H54 (cell line): Measurements from ENCODE around the gene PABPC1L2B.
"Not testable (repeated sequence)": the region's sequence is repeated elsewhere in the genome, so short reads cannot be mapped to it uniquely, and the experiment has no call there.

ENCODE experiments used
- DNase-seq: peaks from one replicate; pipeline ENCODE4 v3.0.0; 2011; ENCODE audit warnings: low spot score, mixed read lengths; ENCODE audit not compliant: insufficient read length
- FAIRE-seq: peaks from 3 replicates; lab custom pipeline; 2011; peaks lifted over from hg19 to GRCh38; lab: Jason Lieb, UNC
- POLR2A ChIP-seq: IDR thresholded peaks from 2 replicates; pipeline ENCODE4 v1.6.1; 2011; ENCODE audit warnings: low read depth, mild to moderate bottlenecking, low read length

Gene PABPC1L2B

GRCh38 chrX:73002733-73003132, at the start of gene PABPC1L2B:
TSS of gene PABPC1L2B (plus strand) at chrX:73002939. CDS start at chrX:73003643, 704 bp downstream.
- not testable (repeated sequence) for FAIRE-seq, DNase-seq

GRCh38 chrX:72959971-72960370, 42.8 kb upstream of the PABPC1L2B start:
- FAIRE-seq, DNase-seq: not testable (repeated sequence)

GRCh38 chrX:72971859-72972258, 30.9 kb upstream of the PABPC1L2B start:
- not testable (repeated sequence) for FAIRE-seq, DNase-seq

GRCh38 chrX:72974885-72975284, 27.9 kb upstream of the PABPC1L2B start:
- DNase-seq, FAIRE-seq: not testable (repeated sequence)

GRCh38 chrX:72980894-72981469, 21.8 kb upstream of the PABPC1L2B start:
- DNase-seq, FAIRE-seq: not testable (repeated sequence)

- not testable (repeated sequence) for FAIRE-seq
These were observed 1.3 kb downstream of the PABPC1L2B start for GRCh38 chrX:73004032-73004431.

GRCh38 chrX:73021361-73022092, 18.8 kb downstream of the PABPC1L2B start:
- no peak for TF ChIP-seq POLR2A
- FAIRE-seq (no peak), DNase-seq (no peak)

More at GRCh38 chrX:73004032-73004431, 1.3 kb downstream of the PABPC1L2B start:
- DNase-seq, result not testable (repeated sequence)

- DNase-seq, result not testable (repeated sequence)
These were observed 19.3 kb downstream of the PABPC1L2B start for GRCh38 chrX:73022093-73022445.

GRCh38 chrX:73028876-73029275, 26.1 kb downstream of the PABPC1L2B start:
- no peak for TF ChIP-seq POLR2A
- no peak for DNase-seq
- FAIRE-seq, result no peak

More at GRCh38 chrX:73022093-73022445, 19.3 kb downstream of the PABPC1L2B start:
- FAIRE-seq, result not testable (repeated sequence)
